SJSA1 (cell line): ENCODE measurements around the gene CHST3. TPM values are rescaled to one million over a fixed set of nuclear protein-coding genes. Genes with fewer than 3 reads are reported as not detected.

Source experiments
- DNase-seq, 2 experiments: peaks; one replicate each; pipeline ENCODE4 v3.0.0-alpha.2; 2015 to 2020; ENCODE audit warnings: low spot score in 2 of 2, low read depth in 1 of 2
- H3K27ac ChIP-seq: fragments of 250-450 bp; sonication (Bioruptor Pico); 2 replicates; pipeline ENCODE4 v1.5.1; 2020; ENCODE audit warnings: mild to moderate bottlenecking, moderate library complexity
- H3K27me3 ChIP-seq: fragments of 250-450 bp; sonication (Bioruptor Pico); replicated peaks from 2 replicates; pipeline ENCODE4 v1.5.1; 2020; ENCODE audit warnings: mild to moderate bottlenecking, moderate library complexity
- H3K36me3 ChIP-seq: fragments of 250-450 bp; sonication (Bioruptor Pico); 2 replicates; pipeline ENCODE4 v1.5.1; 2020; ENCODE audit warnings: mild to moderate bottlenecking
- H3K4me1 ChIP-seq: fragments of 250-450 bp; sonication (Bioruptor Pico); replicated peaks from 2 replicates; pipeline ENCODE4 v1.6.1; 2021; ENCODE audit warnings: mild to moderate bottlenecking
- H3K4me3 ChIP-seq: fragments of 250-450 bp; sonication (Bioruptor Pico); 2 replicates; pipeline ENCODE4 v1.5.1; 2020; ENCODE audit warnings: mild to moderate bottlenecking
- H3K9me3 ChIP-seq: fragments of 250-450 bp; sonication (Bioruptor Pico); replicated peaks from 2 replicates; pipeline ENCODE4 v1.5.1; 2020; ENCODE audit warnings: mild to moderate bottlenecking
- total RNA-seq: library from RNA; depleted of rRNA; stranded (reverse); fragments of >200 nt; shearing (Covaris generic); gene quantifications from 2 replicates; pipeline ENCODE4 v1.2.3, GENCODE V29; 2014

CHST3 gene
- total RNA-seq, 1 experiment from 2014 or later: 27.4 TPM

DNA sequence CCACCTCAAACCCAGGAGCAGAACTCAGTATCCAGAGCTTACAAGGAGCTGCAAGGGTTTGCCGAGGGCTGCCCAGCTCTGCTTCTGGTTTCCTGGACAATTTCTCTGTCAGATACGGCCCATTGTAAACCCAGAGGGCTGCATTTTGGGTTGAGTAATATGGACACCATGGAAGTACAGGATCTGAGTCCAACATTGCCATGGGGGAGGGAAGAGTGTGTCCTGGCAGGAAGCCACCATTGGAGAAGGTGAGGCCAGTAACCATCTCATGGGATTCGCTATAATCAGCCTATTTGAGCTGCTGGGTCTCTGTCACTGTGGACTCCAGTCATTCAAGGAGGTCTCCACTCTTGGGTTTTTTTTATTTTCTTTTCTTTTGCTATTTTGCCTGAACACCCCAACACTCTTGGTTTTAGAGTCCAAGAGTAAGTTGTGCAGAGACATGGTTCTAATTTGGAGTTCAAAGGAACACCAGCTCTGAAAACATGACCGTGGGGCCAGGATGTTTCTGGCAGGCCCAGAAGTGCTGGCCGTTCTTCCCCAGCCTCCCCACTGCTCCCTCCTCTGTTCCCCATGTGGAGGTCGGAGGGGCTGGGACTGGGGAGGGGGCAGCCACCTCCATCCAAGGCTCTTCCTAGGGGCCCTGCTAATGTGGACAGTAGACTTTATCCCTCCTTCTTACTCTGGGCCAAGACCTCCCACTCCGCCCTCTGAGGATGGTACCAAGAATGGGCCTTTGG, 46.2 kb downstream of the CHST3 start:
- H3K4me1 ChIP-seq: peaks cover 9% of the 10 kb centered on the region
- no peaks in the 10 kb centered on the region for H3K27me3 ChIP-seq
- H3K9me3 ChIP-seq: no peaks in the 10 kb centered on the region
- no peak for DNase-seq
- no peak overlapping the region for H3K4me3 ChIP-seq
- no peak overlapping the region; the same call in 1 of the 2 replicates for H3K27ac ChIP-seq
- peaks cover 50% of the 10 kb centered on the region for H3K36me3 ChIP-seq

DNA sequence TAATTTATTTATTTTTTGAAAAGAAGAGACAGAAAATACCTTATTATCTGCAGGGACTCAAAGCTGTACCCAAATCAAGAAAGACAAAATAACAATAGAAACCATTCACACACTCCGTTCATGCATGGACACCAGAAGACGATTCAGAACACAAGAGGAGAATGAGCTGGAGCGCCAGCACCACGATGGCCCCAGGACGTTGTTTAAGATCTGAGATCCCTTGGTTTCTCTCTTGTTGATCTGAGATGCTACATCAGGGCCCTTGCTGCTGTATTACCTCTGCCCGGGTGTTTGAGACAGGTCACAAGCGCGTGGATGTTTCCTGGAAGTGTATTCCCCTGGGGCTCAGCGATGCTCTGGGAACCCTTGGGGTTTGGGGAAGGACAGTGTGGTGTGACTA, 46.8 kb downstream of the CHST3 start:
- no peak overlapping the region for H3K4me3 ChIP-seq
- DNase-seq: no peak
- H3K4me1 ChIP-seq: peaks cover 9% of the 10 kb centered on the region
- peaks cover 50% of the 10 kb centered on the region for H3K36me3 ChIP-seq
- no peaks in the 10 kb centered on the region for H3K27me3 ChIP-seq
- no peak overlapping the region for H3K27ac ChIP-seq
- H3K9me3 ChIP-seq: no peaks in the 10 kb centered on the region

DNA sequence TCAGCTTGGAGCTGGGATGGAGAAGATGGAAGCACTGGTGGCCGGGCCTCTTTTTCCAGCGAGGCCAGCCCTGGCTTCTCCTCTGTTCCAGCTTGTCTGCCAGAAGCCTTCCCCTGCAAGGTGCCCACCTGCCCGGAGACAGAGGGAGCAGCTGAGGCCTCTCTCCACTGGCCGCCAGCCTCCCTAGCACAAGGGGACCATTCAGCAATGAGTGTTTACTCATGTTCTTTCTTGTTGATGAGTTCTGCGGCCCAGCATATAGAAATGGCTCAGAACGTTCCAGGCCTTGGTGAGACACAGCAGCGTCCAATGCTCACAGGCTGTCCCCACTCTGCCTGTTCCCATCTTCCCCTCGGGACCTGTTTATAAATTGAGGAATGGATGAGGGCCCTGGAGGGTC, 47.3 kb downstream of the CHST3 start:
- H3K4me3 ChIP-seq: no peak overlapping the region
- H3K9me3 ChIP-seq: no peaks in the 10 kb centered on the region
- no peak for DNase-seq
- peaks cover 45% of the 10 kb centered on the region for H3K36me3 ChIP-seq
- no peaks in the 10 kb centered on the region for H3K27me3 ChIP-seq
- H3K4me1 ChIP-seq: peaks cover 9% of the 10 kb centered on the region
- no peak overlapping the region for H3K27ac ChIP-seq

DNA sequence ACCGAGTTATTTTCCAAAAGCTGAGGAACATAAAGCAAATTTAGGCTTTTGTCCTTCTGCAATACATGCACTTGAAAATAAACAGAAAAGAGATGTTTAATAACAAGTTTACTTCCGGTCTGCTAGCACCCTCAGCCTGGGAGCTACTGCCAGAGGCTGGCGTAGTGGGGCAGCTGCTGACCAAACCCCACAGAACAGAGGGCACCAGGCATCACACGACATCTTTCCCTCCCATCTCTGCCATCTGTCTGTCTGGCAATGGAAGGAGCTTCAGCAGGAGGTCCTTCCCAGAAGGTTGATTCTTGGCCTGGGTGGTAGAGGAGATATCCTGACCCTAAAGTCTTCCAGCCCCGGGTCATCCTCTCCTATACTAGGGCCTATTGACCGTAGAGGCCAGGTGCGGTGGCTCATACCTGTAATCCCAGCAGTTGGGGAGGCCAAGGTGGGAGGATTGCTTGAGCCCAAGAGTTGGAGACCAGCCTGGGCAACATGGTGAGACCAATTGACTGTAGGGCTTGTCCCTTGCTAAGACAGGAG, 47.8 kb downstream of the CHST3 start:
- Histone ChIP-seq H3K36me3 (peaks cover 41% of the 10 kb centered on the region), H3K4me1 (peaks cover 9% of the 10 kb centered on the region), H3K9me3 (no peaks in the 10 kb centered on the region), H3K27me3 (no peaks in the 10 kb centered on the region), H3K27ac (no peak overlapping the region), H3K4me3 (no peak overlapping the region)
- no peak for DNase-seq

DNA sequence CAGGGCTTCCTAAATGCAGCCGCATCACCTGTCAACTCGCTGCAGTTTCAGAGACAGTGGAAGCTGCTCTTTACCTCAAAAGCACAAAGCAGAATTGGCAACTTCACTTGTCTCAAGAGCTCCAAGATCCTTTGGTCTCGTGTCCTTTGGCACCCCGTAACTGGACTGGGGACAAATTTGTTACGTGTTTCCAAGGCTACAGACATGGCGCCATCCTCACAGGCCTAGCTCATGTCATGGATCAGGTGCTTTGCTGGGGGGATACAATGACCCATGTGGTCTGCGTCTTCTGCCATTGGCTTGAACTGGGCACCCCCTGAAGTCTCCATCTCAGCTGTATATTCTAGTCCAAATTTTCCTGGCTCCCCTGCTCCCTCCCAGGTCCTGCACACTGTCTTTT, 48.6 kb downstream of the CHST3 start:
- Histone ChIP-seq H3K27ac (no peak overlapping the region), H3K36me3 (peaks cover 34% of the 10 kb centered on the region), H3K4me3 (no peak overlapping the region), H3K4me1 (peaks cover 15% of the 10 kb centered on the region), H3K27me3 (no peaks in the 10 kb centered on the region), H3K9me3 (no peaks in the 10 kb centered on the region)
- no peak for DNase-seq

DNA sequence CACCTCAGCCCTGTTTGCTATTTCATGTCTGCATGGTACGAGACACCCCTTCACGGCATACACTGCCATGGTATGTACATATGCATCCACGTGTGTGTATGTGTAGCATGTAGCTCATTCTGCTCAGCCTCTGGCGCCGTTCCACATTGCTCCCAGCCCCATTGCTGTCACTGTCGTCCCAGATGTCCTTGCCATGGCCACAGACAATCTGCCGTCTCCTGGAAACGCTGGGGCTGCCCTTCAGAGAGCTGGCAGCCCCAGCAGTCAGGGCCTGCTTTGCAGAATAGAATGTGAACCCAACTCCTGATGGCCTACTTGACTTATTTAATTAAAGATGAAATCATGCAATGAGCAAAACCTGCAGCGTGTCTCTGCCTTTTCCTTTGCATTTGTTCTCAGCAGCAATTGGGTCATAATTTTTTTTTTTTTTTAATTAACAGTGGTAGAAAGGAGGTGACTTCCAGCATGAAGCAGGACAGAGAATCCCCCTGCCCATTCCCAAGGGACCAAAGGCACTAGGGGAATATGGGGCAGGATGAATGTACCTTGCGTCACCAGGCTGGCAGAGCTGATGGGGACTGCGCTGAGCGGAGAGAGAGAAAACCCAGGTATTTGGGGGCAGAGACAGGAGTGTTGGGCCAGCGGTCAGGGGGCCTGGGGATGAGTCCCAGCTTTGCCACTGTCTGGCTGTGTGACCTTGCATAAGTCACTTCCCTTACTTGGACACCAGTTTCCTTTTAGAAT, 49.2 kb downstream of the CHST3 start:
- Histone ChIP-seq H3K27ac (no peak overlapping the region), H3K9me3 (no peaks in the 10 kb centered on the region), H3K4me1 (peaks cover 19% of the 10 kb centered on the region), H3K36me3 (peaks cover 28% of the 10 kb centered on the region), H3K4me3 (no peak overlapping the region), H3K27me3 (no peaks in the 10 kb centered on the region)
- DNase-seq: no peak

DNA sequence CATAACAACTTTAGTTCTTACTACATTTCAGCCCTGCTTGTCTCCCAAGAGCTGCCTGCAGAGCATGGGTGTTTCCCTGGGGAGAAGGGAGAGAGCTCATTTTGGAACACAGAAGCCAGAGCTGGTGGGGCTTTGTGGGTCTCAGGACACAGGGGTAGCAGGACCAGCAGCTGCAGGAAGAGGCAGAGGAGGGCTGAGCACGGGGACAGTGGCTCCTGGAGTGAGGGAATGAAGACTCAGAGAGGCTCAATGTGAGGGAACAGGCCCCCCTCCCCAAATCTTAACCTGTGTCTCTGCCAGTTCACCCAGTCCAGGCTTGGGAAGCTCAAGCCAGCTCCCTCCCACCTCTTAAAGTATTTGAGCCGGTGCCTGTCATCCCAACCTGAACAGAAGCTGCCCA, 50.0 kb downstream of the CHST3 start:
- Histone ChIP-seq H3K27ac (no peak overlapping the region), H3K9me3 (no peaks in the 10 kb centered on the region), H3K4me3 (no peak overlapping the region), H3K36me3 (peaks cover 20% of the 10 kb centered on the region), H3K4me1 (peaks cover 18% of the 10 kb centered on the region), H3K27me3 (no peaks in the 10 kb centered on the region)
- no peak for DNase-seq

DNA sequence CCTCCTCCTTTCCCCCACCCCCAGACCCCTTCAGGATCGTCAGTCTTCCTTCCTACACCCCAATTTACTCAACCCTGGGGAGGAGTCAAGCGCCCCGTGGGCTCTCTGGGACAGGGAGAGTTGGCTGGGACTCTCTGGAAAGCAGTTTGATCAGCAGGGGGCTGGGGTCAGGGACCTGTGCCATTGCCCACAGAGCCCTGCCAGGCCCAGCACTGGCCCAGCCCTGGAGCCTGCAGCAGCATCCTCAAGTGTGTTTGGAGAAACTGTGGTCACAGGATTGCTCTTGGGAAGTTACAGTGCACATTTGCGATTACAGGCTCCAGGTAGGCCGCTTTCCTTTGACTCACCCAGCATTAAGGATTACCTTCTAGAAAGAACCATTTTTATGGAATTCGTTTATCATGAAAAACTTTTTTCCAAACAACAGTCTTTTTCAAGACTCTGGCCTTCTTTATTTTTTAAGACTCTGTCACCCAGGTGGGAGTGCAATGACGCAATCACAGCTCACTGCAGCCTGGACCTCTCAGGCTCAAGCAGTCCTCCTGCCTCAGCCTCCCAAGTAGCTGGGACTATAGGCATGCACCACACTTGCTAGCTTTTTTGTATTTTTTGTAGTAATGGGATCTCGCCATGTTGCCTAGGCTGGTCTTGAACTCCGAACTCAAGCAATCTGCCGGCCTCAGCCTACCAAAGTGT, 50.7 kb downstream of the CHST3 start:
- Histone ChIP-seq H3K4me3 (no peak overlapping the region), H3K36me3 (peaks cover 15% of the 10 kb centered on the region), H3K27me3 (no peaks in the 10 kb centered on the region)

DNA sequence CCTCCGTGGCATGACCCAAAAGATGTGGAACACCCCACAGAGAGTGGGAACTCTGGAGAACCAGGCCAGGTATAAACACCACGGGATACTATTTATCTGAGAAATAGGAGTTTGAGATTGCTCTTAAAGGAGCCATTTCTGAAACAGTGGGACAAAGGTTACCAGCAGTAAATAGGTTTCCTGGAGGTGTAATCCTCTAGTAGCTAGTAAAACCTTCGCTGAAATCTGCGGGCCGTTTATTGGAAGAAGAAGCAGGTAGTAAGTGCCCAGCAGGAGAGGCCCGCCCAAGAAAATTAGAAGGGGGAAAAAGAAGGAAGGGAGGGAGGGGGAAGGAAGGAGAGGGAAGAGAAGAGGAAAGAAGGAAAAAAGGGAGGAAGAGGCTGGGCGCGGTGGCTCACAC, 51.6 kb downstream of the CHST3 start:
- no peak for DNase-seq
- Histone ChIP-seq H3K4me3 (no peak overlapping the region), H3K27me3 (no peaks in the 10 kb centered on the region), H3K9me3 (no peaks in the 10 kb centered on the region), H3K36me3 (peaks cover 6% of the 10 kb centered on the region), H3K4me1 (peaks cover 10% of the 10 kb centered on the region), H3K27ac (no peak overlapping the region)

More for the DNA sequence above, 50.7 kb downstream of the CHST3 start:
- no peak for DNase-seq
- H3K4me1 ChIP-seq: peaks cover 11% of the 10 kb centered on the region
- no peaks in the 10 kb centered on the region for H3K9me3 ChIP-seq
- no peak overlapping the region for H3K27ac ChIP-seq

DNA sequence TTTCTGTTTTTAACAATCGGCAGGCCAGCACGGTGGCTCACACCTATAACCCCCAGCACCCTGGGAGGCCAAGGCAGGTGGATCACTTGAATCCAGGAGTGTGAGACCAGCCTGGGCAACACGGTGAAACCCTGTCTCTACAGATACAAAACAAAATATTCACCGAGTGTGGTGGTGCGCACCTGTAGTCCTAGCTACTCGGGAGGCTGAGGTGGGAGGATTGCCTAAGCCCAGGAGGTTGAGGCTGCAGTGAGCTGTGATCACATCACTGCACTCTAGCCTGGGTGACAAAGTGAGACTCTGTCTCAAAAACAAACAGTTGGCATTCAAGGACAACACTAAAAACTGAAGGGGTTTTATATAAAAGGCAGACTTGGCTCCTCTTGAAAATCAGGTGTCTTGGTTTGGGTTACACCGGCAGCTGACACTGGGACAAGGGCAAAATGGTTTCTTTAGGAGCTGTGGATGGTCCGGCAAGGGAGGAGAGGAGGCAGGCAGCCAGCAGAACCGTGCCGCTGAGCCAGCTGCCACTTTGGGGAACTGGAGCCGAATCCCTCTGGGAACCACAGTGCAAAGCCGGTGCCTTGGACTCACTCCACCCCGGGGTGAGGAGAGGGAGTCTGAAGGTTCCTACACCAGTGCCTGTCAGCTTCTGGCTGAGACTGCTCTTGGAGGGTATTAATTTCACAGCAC, 52.6 kb downstream of the CHST3 start:
- Histone ChIP-seq H3K4me3 (no peak overlapping the region), H3K36me3 (peaks cover 2% of the 10 kb centered on the region), H3K27ac (no peak overlapping the region), H3K27me3 (no peaks in the 10 kb centered on the region), H3K4me1 (peaks cover 10% of the 10 kb centered on the region), H3K9me3 (no peaks in the 10 kb centered on the region)
- no peak for DNase-seq

DNA sequence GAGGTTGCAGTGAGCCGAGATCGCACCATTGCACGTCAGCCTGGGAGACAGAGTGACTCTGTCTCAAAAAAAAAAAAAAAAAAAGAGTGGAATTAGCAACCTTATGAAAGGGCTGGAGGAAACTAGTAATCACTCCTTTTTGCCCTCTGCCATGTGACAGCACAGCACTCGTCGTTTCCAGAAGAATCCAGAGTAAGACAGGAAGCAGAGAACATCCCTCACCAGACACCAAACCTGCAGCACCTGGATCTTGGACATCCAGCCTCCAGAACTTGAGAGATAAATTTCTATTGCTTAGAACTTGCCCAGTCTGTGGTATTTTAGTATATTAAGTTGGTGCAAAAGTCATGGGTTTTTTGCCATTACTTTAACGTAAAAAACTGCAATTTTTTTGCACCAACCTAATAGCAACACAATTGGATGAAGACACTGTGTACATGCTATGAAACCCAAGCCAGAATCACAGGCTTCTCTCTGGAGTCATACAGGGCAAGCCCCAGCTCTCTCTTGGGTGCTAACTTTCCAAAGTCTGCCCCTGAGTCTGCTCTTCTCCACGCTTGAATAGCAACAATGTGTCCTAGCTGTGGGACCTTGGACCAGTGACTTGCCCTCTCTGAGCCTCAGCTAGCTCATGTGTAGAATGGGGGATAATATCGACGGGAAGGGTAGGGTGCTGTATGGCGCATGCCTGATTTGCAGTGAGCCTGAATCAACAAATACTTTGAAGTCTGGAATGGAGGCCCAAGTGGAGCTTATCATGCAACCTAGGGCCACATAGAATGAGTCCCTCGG, 55.1 kb downstream of the CHST3 start:
- no peaks in the 10 kb centered on the region for H3K9me3 ChIP-seq
- H3K27ac ChIP-seq: no peak overlapping the region

DNA sequence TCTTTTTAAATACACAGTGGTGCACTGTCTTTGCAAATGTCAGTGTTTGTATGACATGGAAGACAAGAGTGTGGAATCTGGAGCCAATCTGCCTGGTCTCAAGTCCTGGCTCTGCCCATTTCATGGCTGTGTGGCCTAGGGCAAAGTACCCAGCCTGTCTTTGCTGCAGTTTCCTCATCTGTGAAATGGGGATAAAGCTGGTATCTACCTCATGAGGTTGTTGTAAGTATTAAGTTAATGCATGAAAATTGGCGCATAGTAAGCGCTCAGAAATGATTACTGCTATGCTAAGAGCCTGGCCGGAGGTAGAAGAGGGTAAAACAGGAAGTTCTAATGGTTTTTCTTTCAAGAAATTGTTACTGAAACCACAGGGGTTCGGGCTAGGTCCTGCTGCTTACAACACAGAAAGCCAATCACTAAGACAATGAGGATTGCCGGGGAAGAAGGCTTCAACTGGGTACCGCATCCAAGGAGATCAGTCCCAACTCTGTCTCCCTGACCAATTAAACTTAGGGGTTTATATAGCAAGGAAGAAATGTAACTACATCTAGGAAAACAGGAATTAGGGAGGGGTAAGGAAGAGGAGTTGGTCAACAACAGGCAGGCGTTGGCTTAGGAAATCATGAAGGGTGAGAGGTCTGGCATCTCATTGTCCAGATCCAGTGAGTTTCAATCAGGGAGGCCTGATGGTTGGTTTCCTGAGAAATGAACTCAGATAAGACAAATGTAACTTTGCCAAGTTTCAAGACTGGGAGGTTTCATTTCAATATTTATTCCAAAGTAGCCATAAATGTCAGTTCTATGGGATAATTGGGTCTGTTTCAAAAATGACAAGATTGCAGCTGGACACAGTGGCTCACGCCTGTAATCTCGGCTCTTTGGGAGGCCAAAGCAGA, 57.0 kb downstream of the CHST3 start:
- peaks cover 10% of the 10 kb centered on the region for H3K4me1 ChIP-seq
- no peak overlapping the region for H3K27ac ChIP-seq
- no peak for DNase-seq
- H3K9me3 ChIP-seq: no peaks in the 10 kb centered on the region
- no peaks in the 10 kb centered on the region for H3K36me3 ChIP-seq
- H3K27me3 ChIP-seq: no peaks in the 10 kb centered on the region
- H3K4me3 ChIP-seq: no peak overlapping the region

More for the DNA sequence above, 55.1 kb downstream of the CHST3 start:
- no peak for DNase-seq
- H3K27me3 ChIP-seq: no peaks in the 10 kb centered on the region
- H3K4me1 ChIP-seq: peaks cover 10% of the 10 kb centered on the region
- no peaks in the 10 kb centered on the region for H3K36me3 ChIP-seq
- H3K4me3 ChIP-seq: no peak overlapping the region
